ENCODE measurements around the gene ZNF710.

DNA sequence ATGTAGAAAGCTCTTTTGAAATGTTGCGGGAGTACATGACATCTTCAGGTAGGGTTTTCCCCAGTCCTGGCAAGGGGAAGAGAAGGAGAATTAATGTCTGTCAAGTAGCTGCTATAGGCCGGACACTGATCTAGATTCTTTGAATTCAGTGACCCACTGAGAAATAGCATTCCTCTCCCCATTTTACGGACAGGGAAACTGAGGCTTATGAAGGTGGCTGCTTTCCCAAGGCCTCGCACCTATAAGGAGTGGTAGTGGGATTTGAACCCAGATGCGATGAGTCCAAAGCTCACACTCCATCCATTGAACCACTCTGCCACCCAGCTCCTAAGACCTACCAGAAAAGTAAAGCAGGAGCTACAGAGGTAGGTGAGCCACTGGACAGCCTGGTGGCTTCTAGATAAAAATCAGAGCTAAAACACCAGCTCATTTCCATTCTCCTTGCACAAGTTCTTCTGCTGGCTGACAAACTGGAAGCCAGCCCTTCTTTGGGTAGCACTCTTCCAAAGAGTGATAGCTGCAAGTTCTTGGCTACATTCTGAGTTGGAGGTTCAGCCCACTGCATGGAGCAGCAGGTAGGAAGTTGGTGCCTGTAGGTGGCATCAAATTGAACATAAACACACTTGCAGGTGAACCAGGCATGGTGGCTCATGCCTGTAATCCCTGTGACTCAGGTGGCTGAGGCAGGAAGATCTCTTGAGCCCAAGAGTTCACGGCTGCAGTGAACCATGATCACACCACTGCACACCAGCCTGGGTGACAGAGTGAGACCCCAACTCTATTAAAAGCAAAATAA is 22.0 kb downstream of the ZNF710 start:
- TF ChIP-seq EZH2 (IDR thresholded peaks at IDR 0.05; ENCODE audit: borderline replicate concordance, insufficient read depth, low read length, poor library complexity, severe bottlenecking) (no peak), RAD21 (conservative IDR thresholded peaks at IDR 0.05) (no peak)

Data from neural cell (in vitro differentiated cells).